CD4-positive, CD25-positive, alpha-beta regulatory T cell (primary cell): ENCODE results near the gene EPHA2. TPM values are rescaled to one million over a fixed set of nuclear protein-coding genes. Genes with fewer than 3 reads are reported as not detected.

Experiments
- ATAC-seq, 2 donors: fragments of 150-1000 bp; cut with Tn5 transposase; one replicate each; pipeline ENCODE4 v1.10.0; 2021; ENCODE audit warnings: low read depth in 2 of 2, moderate number of reproducible peaks in 2 of 2, moderate library complexity in 1 of 2
- DNase-seq, 3 donors: peaks; one replicate each; pipeline versions ENCODE4 v3.0.0 to v3.0.0-alpha.2; 2012 to 2022; ENCODE audit warnings: mixed read lengths in 1 of 3
- H3K27ac ChIP-seq: one replicate; pipeline ENCODE4 v1.7.0; 2013; ENCODE audit warnings: mild to moderate bottlenecking, low read length; ENCODE audit not compliant: insufficient read depth, poor library complexity, severe bottlenecking
- H3K27me3 ChIP-seq: one replicate; pipeline ENCODE4 v1.7.0; 2013; ENCODE audit warnings: low read length; ENCODE audit not compliant: control insufficient read depth, insufficient read depth
- H3K36me3 ChIP-seq: one replicate; pipeline ENCODE4 v1.7.0; 2013; ENCODE audit warnings: mild to moderate bottlenecking, low read length, moderate library complexity; ENCODE audit not compliant: control insufficient read depth, insufficient read depth
- H3K4me1 ChIP-seq: 2 replicates; pipeline ENCODE4 v1.7.0; 2013; ENCODE audit warnings: mild to moderate bottlenecking, low read length; ENCODE audit not compliant: insufficient read depth, control insufficient read depth, poor library complexity, severe bottlenecking
- H3K4me3 ChIP-seq: one replicate; pipeline ENCODE4 v1.7.0; 2013; ENCODE audit warnings: low read depth, mild to moderate bottlenecking, low read length, moderate library complexity
- H3K9me3 ChIP-seq, 2 experiments: 1 replicate in 1 of 2; 2 replicates in 1 of 2; pipeline ENCODE4 v1.7.0; 2013; ENCODE audit warnings: low read length in 2 of 2, mild to moderate bottlenecking in 1 of 2, moderate library complexity in 1 of 2; ENCODE audit not compliant: control insufficient read depth in 2 of 2
- H3K27ac Mint-ChIP-seq, 3 donors: one replicate each; pipeline ENCODE4 v1.8.0; 2020 to 2022; ENCODE audit warnings: mild to moderate bottlenecking in 3 of 3, mixed read lengths in 3 of 3, moderate library complexity in 2 of 3
- H3K27me3 Mint-ChIP-seq: one replicate; pipeline ENCODE4 v1.8.0; 2022; ENCODE audit warnings: mild to moderate bottlenecking, mixed read lengths
- H3K36me3 Mint-ChIP-seq: one replicate; pipeline ENCODE4 v1.8.0; 2020; ENCODE audit warnings: mixed read lengths
- H3K4me1 Mint-ChIP-seq, 4 donors: one replicate each; pipeline ENCODE4 v1.8.0; 2020 to 2022; ENCODE audit warnings: mixed read lengths in 4 of 4, mild to moderate bottlenecking in 1 of 4
- H3K4me3 Mint-ChIP-seq, 4 donors: one replicate each; pipeline ENCODE4 v1.8.0; 2020 to 2022; ENCODE audit warnings: mild to moderate bottlenecking in 4 of 4, mixed read lengths in 4 of 4, moderate library complexity in 3 of 4
- H3K9me3 Mint-ChIP-seq, 7 donors: one replicate each; pipeline ENCODE4 v1.8.0; 2020 to 2022; ENCODE audit warnings: mixed read lengths in 7 of 7, mild to moderate bottlenecking in 3 of 7, moderate library complexity in 2 of 7
- polyA plus RNA-seq, 4 donors: library from polyadenylated mRNA; unstranded; fragments of 300-500 nt; fragmentation: Illumina TruSeq; gene quantifications; one replicate each; pipeline ENCODE4 v1.2.3, GENCODE V29; 2021
- total RNA-seq: library from RNA; stranded (reverse); gene quantifications from one replicate; pipeline ENCODE4 v1.2.3, GENCODE V29; 2022

EPHA2 gene
- total and polyA plus RNA-seq, 5 donors from 2014 or later = not detected

- no peaks in the 10 kb centered on the region for H3K36me3 Mint-ChIP-seq
- H3K27ac Mint-ChIP-seq = no peak overlapping the region
- H3K9me3 ChIP-seq = no peaks in the 10 kb centered on the region
Observed at GRCh38 chr1:16119504-16119903, 36.4 kb downstream of the EPHA2 start.

GRCh38 chr1:16118706-16119105, 37.2 kb downstream of the EPHA2 start:
- H3K4me3 Mint-ChIP-seq = no peak overlapping the region
- no peak overlapping the region for H3K27ac Mint-ChIP-seq
- DNase-seq (no peak), ATAC-seq (no peak)
- Histone ChIP-seq H3K4me1 (no peaks in the 10 kb centered on the region), H3K27me3 (no peaks in the 10 kb centered on the region), H3K9me3 (no peaks in the 10 kb centered on the region), H3K36me3 (no peaks in the 10 kb centered on the region), H3K4me3 (no peak overlapping the region), H3K27ac (no peak overlapping the region)
- H3K9me3 Mint-ChIP-seq = no peaks in the 10 kb centered on the region
- H3K27me3 Mint-ChIP-seq = peaks cover 9% of the 10 kb centered on the region
- peaks cover 0 to 3% (median 1%) of the 10 kb centered on the region in 4 donors for H3K4me1 Mint-ChIP-seq
- no peaks in the 10 kb centered on the region for H3K36me3 Mint-ChIP-seq

More at GRCh38 chr1:16119504-16119903, 36.4 kb downstream of the EPHA2 start:
- ATAC-seq (no peak), DNase-seq (no peak)
- Mint-ChIP-seq H3K4me1 (peaks cover 0 to 3% (median 1%) of the 10 kb centered on the region in 4 donors), H3K27me3 (peaks cover 9% of the 10 kb centered on the region), H3K4me3 (no peak overlapping the region), H3K9me3 (no peaks in the 10 kb centered on the region)
- Histone ChIP-seq H3K36me3 (no peaks in the 10 kb centered on the region), H3K27me3 (no peaks in the 10 kb centered on the region), H3K4me1 (no peaks in the 10 kb centered on the region), H3K27ac (no peak overlapping the region), H3K4me3 (no peak overlapping the region)

- Histone ChIP-seq H3K9me3 (no peaks in the 10 kb centered on the region), H3K4me1 (no peaks in the 10 kb centered on the region), H3K27ac (no peak overlapping the region), H3K27me3 (no peaks in the 10 kb centered on the region), H3K36me3 (no peaks in the 10 kb centered on the region), H3K4me3 (no peak overlapping the region)
- no peak for ATAC-seq
- no peaks in the 10 kb centered on the region for H3K36me3 Mint-ChIP-seq
- H3K9me3 Mint-ChIP-seq = no peaks in the 10 kb centered on the region
- no peak overlapping the region for H3K27ac Mint-ChIP-seq
- peaks cover 0 to 3% (median under 1%) of the 10 kb centered on the region in 4 donors for H3K4me1 Mint-ChIP-seq
- no peak for DNase-seq
- H3K4me3 Mint-ChIP-seq = no peak overlapping the region
- peaks cover 14% of the 10 kb centered on the region for H3K27me3 Mint-ChIP-seq
Observed at GRCh38 chr1:16117936-16118335, 37.9 kb downstream of the EPHA2 start.

- no peaks in the 10 kb centered on the region for H3K36me3 ChIP-seq
- DNase-seq (no peak), ATAC-seq (no peak)
- no peaks in the 10 kb centered on the region for H3K4me1 ChIP-seq
- no peak overlapping the region for H3K27ac ChIP-seq
- H3K4me3 ChIP-seq = no peak overlapping the region
- no peaks in the 10 kb centered on the region for H3K4me1 Mint-ChIP-seq
- no peaks in the 10 kb centered on the region for H3K9me3 ChIP-seq
- H3K36me3 Mint-ChIP-seq = no peaks in the 10 kb centered on the region
- peaks cover 15% of the 10 kb centered on the region for H3K27me3 Mint-ChIP-seq
- H3K27ac Mint-ChIP-seq = no peak overlapping the region
- no peaks in the 10 kb centered on the region for H3K27me3 ChIP-seq
- no peak overlapping the region for H3K4me3 Mint-ChIP-seq
- no peaks in the 10 kb centered on the region for H3K9me3 Mint-ChIP-seq
Observed at GRCh38 chr1:16117369-16117768, 38.5 kb downstream of the EPHA2 start.

- H3K36me3 ChIP-seq = no peaks in the 10 kb centered on the region
- ATAC-seq = no peak
- no peaks in the 10 kb centered on the region for H3K27me3 ChIP-seq
- Mint-ChIP-seq H3K27ac (peak overlapping the region in 2 of 3 donors; percentile 29 to 54), H3K4me1 (no peaks in the 10 kb centered on the region), H3K4me3 (no peak overlapping the region), H3K9me3 (peaks cover 0 to 2% (median 0%) of the 10 kb centered on the region in 7 donors), H3K36me3 (no peaks in the 10 kb centered on the region), H3K27me3 (peaks cover 15% of the 10 kb centered on the region)
- no peaks in the 10 kb centered on the region for H3K4me1 ChIP-seq
- H3K9me3 ChIP-seq = no peaks in the 10 kb centered on the region
- DNase-seq = no peak
- no peak overlapping the region for H3K27ac ChIP-seq
- no peak overlapping the region for H3K4me3 ChIP-seq
Observed at GRCh38 chr1:16116625-16117024, 39.2 kb downstream of the EPHA2 start.

- H3K36me3 ChIP-seq = no peaks in the 10 kb centered on the region
- H3K4me1 ChIP-seq = no peaks in the 10 kb centered on the region
- no peaks in the 10 kb centered on the region for H3K9me3 ChIP-seq
- ATAC-seq (no peak), DNase-seq (no peak)
- Mint-ChIP-seq H3K9me3 (peaks cover 0 to 2% (median 0%) of the 10 kb centered on the region in 7 donors), H3K27me3 (peaks cover 15% of the 10 kb centered on the region), H3K27ac (no peak overlapping the region), H3K4me3 (no peak overlapping the region), H3K4me1 (no peaks in the 10 kb centered on the region), H3K36me3 (no peaks in the 10 kb centered on the region)
- no peak overlapping the region for H3K4me3 ChIP-seq
- no peak overlapping the region for H3K27ac ChIP-seq
- H3K27me3 ChIP-seq = no peaks in the 10 kb centered on the region
Observed at GRCh38 chr1:16116002-16116401, 39.9 kb downstream of the EPHA2 start.

- Mint-ChIP-seq H3K27ac (no peak overlapping the region), H3K4me3 (no peak overlapping the region), H3K36me3 (no peaks in the 10 kb centered on the region), H3K27me3 (peaks cover 15% of the 10 kb centered on the region), H3K9me3 (peaks cover 0 to 2% (median 0%) of the 10 kb centered on the region in 7 donors), H3K4me1 (no peaks in the 10 kb centered on the region)
- Histone ChIP-seq H3K27ac (no peak overlapping the region), H3K4me1 (no peaks in the 10 kb centered on the region), H3K27me3 (no peaks in the 10 kb centered on the region), H3K9me3 (no peaks in the 10 kb centered on the region), H3K36me3 (no peaks in the 10 kb centered on the region), H3K4me3 (no peak overlapping the region)
- ATAC-seq (no peak), DNase-seq (no peak)
Observed at GRCh38 chr1:16115468-16115983, 40.3 kb downstream of the EPHA2 start.
